Measurements from ENCODE around the gene ADH1B. TPM values are rescaled to one million over a fixed set of nuclear protein-coding genes. Genes with fewer than 3 reads are reported as not detected.
A peak's percentile ranks its signal among the peaks of the same experiment; 100 is the strongest.
"Not testable (repeated sequence)": the region's sequence is repeated elsewhere in the genome, so short reads cannot be mapped to it uniquely, and the experiment has no call there.

Gene ADH1B
- total RNA-seq, 1 donor from 2014 or later: 157 TPM

DNA sequence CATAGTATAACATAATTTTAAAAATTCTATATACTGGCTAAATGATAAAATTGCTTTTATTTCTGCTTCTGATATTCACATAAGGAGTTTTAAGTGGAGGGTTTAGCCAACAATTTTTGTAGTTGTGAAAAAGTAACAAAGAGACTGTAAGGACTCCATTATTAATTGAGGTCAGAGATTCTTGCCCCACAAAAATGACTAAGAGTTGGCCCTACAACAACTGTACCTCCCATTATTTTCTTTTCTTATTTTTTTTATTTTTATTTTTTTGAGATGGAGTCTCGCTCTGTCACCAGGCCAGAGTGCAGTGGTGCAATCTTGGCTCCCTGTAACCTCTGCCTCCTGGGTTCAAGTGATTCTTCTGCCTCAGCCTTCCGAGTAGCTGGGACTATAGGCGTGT, 9.4 kb upstream of the ADH1B start:
- no peak for ATAC-seq (ENCODE audit: poor library complexity)
- no peak for DNase-seq
- intact Hi-C loops (cut with DNase I): no loop called here

DNA sequence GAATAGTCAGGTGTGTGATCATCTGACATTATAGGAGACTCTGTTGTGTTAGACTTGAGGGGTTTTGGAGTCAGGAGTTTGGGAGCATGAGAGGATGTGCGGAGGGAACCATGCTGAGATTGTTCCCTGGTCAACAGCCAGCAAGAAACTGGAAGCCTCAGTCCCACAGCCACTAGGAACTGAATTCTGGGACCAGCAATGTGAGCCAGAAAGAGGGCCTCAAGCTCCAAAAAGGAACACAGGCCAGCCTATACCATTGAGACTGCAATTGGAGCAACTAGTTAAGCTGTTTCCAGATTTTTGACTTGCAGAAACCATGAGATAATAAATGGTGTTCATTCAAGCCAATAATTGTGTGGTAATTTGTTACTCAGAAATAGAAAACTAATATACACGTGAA, 8.7 kb upstream of the ADH1B start:
- DNase-seq: no peak
- intact Hi-C loops (cut with DNase I): no loop called here
- ATAC-seq (ENCODE audit: poor library complexity): peak; percentile 9

DNA sequence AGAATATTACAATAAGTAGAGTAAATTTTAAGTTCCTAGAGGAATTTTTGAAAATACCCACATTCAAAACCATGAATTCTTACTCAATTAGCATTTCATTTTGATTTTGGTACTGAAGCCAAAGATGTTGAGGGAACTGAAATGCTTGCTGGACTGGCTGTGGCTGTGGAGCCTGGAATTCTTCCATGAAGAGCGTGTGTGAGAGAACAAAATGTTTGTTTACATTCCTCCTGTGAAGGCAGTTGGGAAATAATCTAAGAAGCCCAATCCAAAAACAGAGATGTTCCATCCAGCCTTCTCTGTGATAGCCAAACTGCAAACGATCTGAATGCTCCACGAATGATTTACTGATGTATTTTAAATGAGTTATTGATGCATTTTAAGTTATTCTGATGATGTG, 3.8 kb upstream of the ADH1B start:
- DNase-seq (peak; percentile 71), ATAC-seq (ENCODE audit: poor library complexity) (peak; percentile 85)
- intact Hi-C loops (cut with DNase I): no loop called here

DNA sequence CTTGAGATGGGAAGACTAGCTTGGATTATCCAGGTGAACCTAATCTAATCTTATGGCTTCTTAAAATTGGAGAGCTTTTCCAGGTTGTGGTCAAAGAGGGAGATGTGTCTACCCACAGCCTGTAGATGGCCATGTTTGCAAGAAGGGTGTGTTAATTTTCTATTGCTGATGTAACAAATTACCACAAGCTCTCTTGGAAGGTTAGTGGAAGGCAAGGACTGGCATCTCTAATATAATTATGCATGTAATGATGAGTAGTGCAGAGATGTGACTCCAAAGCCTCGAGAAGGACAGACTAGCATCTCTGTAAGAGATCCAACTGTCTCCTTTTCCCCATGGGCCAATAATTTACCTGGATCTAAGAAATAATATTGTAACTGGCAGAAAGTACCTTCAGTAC, 3.2 kb upstream of the ADH1B start:
- intact Hi-C loops (cut with DNase I): no loop called here
- no peak for DNase-seq
- ATAC-seq (ENCODE audit: poor library complexity): peak; percentile 23

DNA sequence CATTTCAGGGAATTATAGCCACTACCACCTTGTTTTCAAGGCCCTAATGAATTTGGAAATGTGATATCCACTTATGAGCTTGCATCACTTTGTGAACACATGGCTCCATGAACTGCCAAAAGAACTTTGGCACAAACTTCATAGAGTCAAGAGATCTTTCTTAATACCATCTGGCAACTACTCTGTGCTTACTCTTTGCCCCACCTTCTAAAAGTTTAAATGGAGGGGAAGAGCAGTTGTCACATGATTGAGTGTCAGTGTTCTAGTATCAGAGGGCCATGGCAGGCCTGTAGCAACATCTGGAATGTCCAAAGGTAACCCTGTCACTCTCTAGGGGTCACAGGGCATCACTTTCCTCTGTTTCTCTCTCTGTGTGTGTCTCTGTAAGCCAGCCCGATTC, 2.6 kb upstream of the ADH1B start:
- intact Hi-C loops (cut with DNase I): no loop called here
- peak; percentile 89 for ATAC-seq (ENCODE audit: poor library complexity)

DNA sequence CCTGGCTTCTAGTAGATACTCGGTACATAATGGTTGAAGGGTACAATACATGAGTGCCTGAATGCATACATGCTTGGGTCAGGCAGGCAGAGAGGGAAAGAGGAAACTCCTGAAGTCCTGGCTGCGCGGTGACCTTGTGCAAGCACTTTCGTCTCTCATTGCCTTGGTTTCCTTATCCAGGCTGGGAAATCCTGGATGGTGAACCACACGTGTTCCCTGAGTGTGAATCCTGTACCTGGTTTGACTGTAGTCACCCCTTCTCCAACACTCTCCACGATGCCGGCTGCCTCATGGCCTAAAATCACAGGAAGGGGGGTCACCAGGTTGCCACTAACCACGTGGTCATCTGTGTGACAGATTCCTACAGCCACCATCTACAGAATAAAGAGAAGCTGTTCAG, 3.4 kb downstream of the ADH1B start:
- DNase-seq; ATAC-seq (ENCODE audit: poor library complexity); intact Hi-C loops (cut with DNase I): not testable (repeated sequence)

More for the DNA sequence above, 2.6 kb upstream of the ADH1B start:
- DNase-seq: no peak

DNA sequence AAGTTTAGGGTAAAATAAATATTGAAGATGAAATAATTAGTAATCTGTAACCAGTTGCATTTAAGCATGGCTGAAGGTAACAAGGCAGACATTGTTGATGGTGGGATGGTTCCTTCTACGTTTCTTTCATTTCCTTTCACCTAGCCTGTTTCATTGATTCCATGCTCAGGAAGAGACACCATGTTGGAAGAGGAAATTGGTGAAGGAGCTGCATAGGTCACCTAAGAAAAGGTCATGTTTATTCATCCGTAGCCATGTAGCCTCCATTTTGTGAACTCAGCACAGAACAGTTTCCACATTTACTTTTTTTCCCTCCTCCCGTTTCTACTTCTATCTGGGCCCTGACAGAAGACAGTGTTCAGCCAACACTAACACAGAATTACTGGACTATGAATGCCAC, 3.8 kb downstream of the ADH1B start:
- intact Hi-C loops (cut with DNase I): no loop called here
- DNase-seq: no peak
- ATAC-seq (ENCODE audit: poor library complexity): no peak

DNA sequence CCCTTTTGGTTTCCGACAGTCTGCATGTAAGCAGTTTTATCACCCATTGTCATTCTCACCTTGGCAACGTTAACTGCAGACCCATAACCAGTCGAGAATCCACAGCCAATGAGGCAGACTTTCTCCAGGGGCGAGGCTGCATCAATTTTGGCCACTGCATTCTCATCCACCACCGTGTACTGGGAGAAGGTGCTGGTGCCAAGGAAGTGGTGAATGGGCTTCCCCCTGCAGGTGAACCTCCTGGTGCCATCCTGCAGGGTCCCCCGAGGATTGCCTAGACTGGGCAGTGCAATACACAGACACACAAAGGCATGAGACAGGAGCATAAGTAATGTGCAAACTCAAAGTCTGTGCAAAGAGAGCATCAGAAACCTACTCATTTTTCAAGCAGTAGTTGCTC, 5.4 kb downstream of the ADH1B start:
- intact Hi-C loops (cut with DNase I): no loop called here

DNA sequence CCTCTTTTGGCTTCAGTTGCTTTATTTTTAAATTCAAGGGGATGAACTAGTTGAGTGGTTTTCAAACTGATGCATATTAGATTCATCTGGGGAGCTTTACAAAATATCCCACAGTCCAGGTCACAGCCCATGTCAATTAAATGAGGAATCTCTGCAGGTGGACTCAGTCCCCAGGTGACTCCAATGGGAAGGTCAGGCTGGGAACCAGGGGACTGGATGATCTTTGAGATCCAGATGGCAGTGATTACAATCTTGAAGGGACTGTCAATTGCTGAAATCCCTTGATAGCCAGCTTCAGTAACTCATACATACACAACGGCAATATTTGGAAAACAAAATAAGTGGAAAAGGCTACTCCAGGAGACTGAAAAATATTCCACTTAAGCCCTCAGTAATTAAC, 7.0 kb downstream of the ADH1B start:
- ATAC-seq (ENCODE audit: poor library complexity) (no peak), DNase-seq (no peak)
- intact Hi-C loops (cut with DNase I): no loop called here

More for the DNA sequence above, 5.4 kb downstream of the ADH1B start:
- ATAC-seq (ENCODE audit: poor library complexity) (no peak), DNase-seq (no peak)

DNA sequence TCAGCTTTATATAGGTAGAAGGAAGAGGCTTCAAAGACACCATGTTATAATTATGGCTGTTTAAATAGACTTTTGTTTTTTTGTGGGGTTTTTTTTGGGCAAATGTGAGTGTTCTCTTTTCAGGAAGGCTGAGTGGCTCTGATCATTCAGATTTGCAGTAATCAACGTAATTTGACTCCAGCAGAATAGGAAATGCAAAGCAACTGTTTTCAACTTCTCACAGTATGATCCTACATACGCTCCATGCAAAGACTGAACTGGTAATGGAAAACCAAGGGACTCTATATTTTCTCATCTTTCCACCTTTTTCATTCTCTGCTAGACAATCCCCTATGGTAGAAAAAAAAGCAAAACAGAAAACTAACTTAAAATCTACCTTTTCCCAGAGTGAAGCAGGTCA, 10.8 kb downstream of the ADH1B start:
- intact Hi-C loops (cut with DNase I): no loop called here
- DNase-seq: no peak
- ATAC-seq (ENCODE audit: poor library complexity): no peak

DNA sequence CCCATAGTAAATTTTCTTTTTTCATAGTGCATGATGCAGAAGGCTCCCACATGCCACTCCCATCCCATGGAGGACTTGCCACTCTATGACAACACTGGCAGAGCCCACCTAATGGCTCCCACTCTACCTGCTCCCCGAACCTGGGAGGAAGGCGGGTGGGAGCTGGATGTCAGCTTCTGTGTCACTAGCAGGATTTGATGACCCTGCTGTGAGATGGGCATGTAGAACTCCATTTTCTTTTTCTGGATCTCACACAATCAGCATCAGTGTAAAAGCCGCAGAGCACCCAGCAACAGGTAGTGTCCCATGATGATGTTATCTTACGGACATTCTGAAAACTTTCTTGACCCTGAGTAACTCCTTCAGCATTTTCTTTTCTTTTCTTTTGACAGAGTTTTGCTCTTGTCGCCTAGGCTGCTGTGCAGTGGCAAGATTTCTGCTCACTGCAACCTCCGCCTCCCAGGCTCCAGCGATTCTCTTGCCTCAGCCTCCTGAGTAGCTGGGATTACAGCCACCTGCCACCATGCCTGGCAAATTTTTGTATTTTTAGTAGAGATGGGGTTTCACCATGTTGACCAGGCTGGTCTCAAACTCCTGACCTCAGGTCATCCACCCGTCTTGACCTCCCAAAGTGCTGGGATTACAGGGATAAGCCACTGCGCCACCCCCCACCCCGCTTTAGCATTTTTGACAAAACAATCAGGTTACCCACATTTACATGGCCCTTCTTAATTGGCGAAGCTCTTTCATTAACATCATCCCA, 15.4 kb downstream of the ADH1B start:
- DNase-seq (no peak), ATAC-seq (ENCODE audit: poor library complexity) (peak; percentile 29)
- intact Hi-C loops (cut with DNase I): no loop called here

DNA sequence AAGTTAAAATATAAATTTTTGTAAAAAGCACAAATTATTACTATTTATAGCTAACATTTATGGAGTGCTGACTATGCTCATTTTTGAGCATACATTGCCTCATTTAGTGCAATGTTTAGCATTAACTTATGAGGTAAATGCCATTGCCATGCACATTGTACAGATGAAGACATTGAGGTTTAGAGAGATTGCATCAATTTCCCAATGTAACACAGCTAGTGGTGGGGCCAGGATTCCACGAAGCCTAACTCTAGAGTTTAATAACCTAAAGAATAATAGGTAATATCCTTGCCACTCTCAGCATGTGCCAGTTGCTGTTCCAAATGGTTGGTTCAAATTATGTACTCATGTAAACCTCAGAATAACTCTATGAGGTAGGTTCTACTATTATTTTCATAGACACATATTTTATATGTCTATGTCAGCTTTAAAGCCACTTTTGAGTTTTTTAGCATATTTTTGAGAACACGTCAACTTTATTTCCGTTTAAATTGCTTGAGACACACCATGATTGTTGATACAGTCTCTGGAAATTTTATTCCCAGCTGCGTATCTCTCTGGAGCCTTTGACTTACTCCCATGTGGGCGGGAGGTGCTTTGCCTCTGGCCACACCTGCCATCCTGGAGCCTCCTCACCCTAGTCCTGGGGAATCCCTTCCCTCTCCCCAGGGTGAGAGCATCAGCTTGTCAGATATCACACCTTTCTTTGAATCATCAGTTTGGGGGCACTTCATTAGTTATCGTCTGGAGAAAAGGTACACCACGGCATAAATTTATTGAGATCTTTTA, 19.6 kb downstream of the ADH1B start:
- DNase-seq: no peak
- intact Hi-C loops (cut with DNase I): no loop called here
- ATAC-seq (ENCODE audit: poor library complexity): no peak

DNA sequence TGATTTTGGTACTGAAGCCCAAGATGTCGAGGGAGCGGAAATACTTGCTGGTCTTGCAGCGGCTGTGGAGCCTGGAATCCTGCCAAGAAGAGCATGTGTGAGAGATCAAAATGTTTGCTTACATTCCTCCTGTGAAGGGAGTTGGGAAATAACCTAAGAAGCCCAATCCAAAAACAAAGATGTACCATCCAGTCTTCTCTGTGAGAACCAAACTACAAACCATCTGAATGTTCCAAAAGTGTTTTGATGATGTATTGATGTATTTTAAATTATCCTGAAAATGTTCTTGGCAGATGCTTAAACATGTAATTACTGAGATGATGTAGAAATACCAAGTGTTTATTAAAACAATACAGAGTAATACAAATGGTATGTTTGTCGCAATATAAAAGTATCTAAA, 20.3 kb downstream of the ADH1B start:
- ATAC-seq (ENCODE audit: poor library complexity) (peak; percentile 85), DNase-seq (peak; percentile 84)
- intact Hi-C loops (cut with DNase I): no loop called here

DNA sequence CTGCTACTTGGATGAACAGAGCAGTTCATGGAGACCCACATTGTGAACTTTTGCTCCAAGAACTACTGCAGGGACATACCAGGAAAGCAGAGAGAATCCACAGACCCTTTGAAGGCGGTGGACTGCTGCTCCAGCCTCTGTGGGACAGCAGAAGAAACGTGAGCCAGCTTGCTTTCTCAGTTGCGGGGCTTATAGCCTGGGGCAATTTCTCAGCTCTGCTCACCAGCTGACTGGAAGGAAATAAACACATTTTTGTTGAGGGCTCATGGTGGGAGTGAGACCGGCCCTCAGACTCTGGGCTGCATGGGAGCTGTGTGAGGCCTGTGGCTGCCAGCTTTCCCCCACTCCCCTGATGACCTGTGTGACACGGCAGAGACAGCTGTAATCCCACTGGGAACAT, 27.8 kb downstream of the ADH1B start:
- intact Hi-C loops (cut with DNase I): no loop called here
- DNase-seq (no peak), ATAC-seq (ENCODE audit: poor library complexity) (no peak)

DNA sequence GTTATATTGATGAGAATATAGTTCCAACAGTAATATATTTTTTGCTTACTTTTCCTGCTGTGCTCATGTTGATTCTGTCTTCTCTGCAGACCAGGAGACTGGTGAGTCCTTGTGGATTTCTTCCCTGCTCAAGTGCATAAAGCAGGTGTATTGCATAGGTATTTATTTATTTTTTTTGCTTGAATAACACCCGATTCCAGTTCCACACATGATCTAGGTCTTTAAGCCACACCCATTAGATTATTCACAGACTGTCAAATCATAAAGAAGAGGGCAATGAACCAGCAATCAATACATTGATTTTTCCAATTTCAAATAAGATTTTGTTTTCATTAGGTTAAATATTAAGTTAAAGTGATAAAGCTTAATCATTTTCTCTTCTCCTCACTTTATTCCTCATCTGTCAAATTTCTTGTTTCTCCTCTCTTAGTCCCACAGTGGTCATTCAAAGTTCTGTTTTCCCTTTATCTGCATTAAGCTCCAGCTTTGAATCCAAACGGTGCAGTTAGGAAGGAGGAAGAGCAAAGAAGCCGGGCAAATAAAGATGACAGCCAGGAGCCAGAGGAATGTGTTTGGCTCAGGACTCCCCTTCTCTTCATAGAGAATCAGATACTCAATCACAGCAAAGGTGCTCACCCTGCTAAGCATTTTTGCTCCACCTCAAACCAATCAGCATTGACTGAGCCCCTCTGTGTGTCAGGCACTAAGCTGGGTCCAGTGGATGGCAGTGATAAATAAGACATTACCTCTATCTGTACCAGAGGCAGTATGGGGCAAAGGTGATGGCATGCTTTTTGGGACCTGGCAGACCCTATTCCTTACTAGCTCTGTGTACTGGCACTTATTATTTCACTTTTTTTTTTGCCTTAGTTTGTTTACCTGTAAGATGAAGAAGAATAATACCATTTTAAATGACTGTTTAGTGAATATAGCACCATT, 30.1 kb downstream of the ADH1B start, which contains the start of gene ADH1A:
Gene ADH1A (minus strand): TSS at position 138 of the 939 bp plus-strand sequence. CDS start 71 bp downstream, at position 67.
- DNase-seq: no peak
- ATAC-seq (ENCODE audit: poor library complexity): no peak
- intact Hi-C loops (cut with DNase I): no loop called here

DNA sequence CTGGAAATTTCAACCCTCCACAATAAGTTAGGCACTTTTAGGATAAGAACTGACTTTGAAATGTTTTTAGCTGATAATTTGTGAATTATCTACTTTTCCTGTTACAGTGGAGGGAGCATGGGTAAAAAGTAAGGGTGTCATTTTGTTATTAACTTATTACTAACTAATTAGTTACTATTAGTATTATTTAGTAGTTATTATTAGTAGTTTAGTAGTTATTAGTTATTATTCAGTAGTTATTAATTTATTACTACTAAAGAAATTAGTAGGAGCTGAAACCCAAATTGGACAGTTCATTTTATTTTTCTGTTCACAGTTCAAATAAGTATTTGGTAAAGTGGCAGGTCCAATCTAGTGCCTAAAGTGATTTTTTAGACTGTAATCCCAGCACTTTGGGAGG, 35.8 kb downstream of the ADH1B start:
- no peak for DNase-seq
- no peak for ATAC-seq (ENCODE audit: poor library complexity)
- intact Hi-C loops (cut with DNase I): no loop called here

DNA sequence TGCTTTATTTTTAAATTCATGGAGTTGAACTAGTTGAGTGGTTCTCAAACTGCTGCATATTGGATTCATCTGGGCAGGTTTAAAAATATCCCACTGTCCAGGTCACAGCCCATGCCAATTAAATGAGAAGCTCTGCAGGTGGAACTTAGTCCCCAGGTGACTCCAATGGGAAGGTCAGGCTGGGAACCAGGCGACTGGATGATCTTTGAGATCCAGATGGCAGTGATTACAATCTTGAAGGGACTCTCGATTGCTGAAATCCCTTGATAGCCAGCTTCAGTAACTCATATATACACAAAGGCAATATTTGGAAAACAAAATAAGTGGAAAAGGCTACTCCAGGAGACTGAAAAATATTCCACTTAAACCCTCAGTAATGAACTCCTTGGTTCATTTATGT, 38.5 kb downstream of the ADH1B start:
- DNase-seq: no peak
- intact Hi-C loops (cut with DNase I): no loop called here

DNA sequence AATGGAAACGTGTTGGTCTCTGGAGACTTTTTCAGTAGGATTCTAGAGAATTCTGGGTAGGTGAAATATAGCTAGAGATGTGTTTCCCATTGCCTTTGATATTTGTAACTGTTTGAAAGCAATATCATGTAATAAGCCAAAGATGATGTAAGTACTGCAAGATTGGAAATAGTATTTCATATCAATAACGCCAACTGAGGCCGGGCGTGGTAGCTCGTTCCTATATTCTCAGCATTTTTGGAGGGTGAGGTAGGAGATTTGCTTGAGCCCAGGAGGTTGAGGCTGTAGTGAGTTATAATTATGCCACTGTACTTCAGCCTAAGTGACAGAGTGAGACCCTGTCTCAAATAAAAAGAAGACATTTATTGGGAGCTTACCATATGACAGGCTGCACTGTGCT, 39.9 kb downstream of the ADH1B start:
- intact Hi-C loops (cut with DNase I): no loop called here
- no peak for DNase-seq
- ATAC-seq (ENCODE audit: poor library complexity): no peak

More for the DNA sequence above, 38.5 kb downstream of the ADH1B start:
- no peak for ATAC-seq (ENCODE audit: poor library complexity)

DNA sequence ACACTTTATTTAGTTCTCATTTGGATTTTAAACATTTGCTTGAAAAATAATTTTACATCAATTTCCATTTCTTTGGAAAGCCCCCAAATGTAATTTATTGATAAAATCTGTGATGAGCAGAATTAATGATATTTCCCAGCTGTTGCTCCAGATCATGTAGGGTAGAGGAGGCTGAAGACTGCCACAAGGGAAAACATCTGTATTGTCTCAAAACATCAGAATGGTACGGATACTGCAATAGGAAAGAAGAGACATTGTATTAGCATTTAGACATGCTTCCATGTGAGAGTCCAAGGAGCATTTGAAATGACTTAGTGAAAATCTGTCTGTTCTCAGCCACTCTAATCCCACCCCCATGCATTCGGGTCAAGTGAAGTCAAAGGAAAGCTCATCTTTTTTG, 44.8 kb downstream of the ADH1B start:
- ATAC-seq (ENCODE audit: poor library complexity) (peak; percentile 65), DNase-seq (no peak)
- intact Hi-C loops (cut with DNase I): no loop called here

Measured in Right ventricle myocardium superior (tissue), 1 donor.